Gastroesophageal sphincter (tissue), 3 donors: Measurements from ENCODE around the gene TTC33.

Experiments
- POLR2A ChIP-seq, 2 donors: fragments of 450-650 bp; IDR thresholded peaks; one replicate each; pipeline ENCODE4 v1.6.1; 2017; ENCODE audit warnings: antibody characterized with exemption in 2 of 2, mild to moderate bottlenecking in 2 of 2, moderate library complexity in 1 of 2
- POLR2AphosphoS5 ChIP-seq: sonication (generic); formaldehyde crosslinking; IDR thresholded peaks from one replicate; pipeline ENCODE4 v1.6.1; 2017; ENCODE audit warnings: antibody characterized with exemption
- TF ChIP-seq, protein P1 (sequence below), 4 experiments: fragments of 200-600 bp in 2 of 4; fragments of 450-650 bp in 2 of 4; sonication (generic) in 1 of 4; IDR thresholded peaks; one replicate each; pipeline ENCODE4 v1.5.1; 2017 to 2019; ENCODE audit warnings: antibody characterized with exemption in 4 of 4, mild to moderate bottlenecking in 2 of 4, moderate library complexity in 2 of 4

DNA sequence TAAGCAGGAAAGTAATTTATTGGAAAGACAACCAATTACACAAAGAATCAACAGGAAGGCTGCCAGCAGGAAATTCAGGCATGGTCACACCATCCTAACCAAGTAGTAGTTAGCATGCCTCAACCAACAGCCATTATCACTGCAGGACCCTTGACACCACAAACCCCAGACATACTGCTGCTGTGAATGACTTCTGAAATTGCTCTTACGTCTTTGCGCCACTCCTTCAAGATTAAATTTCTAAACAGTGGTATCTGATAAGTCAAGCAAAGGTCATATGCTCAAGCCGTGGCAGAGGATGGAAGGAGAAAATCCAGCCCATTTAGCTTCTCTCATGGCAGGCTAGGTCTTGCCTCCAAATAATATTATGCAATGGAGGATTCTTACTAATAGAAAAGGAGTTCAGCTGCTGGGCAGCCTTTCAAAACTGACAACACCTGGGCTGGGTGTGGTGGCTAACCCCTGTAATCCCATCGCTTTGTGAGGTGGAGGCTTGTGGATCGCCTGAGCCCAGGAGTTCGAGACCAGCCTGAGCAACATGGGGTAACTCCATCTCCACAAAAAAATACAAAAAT, 81.0 kb downstream of the TTC33 start:
- TF ChIP-seq, protein P1, sequence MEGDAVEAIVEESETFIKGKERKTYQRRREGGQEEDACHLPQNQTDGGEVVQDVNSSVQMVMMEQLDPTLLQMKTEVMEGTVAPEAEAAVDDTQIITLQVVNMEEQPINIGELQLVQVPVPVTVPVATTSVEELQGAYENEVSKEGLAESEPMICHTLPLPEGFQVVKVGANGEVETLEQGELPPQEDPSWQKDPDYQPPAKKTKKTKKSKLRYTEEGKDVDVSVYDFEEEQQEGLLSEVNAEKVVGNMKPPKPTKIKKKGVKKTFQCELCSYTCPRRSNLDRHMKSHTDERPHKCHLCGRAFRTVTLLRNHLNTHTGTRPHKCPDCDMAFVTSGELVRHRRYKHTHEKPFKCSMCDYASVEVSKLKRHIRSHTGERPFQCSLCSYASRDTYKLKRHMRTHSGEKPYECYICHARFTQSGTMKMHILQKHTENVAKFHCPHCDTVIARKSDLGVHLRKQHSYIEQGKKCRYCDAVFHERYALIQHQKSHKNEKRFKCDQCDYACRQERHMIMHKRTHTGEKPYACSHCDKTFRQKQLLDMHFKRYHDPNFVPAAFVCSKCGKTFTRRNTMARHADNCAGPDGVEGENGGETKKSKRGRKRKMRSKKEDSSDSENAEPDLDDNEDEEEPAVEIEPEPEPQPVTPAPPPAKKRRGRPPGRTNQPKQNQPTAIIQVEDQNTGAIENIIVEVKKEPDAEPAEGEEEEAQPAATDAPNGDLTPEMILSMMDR (IDR thresholded peaks at IDR 0.05): no peak
- no peak for TF ChIP-seq POLR2A (IDR thresholded peaks at IDR 0.05)
- no peak for TF ChIP-seq POLR2AphosphoS5
